ENCODE measurements around the gene COL4A3.

GRCh38 chr2:227153307-227153706, 11.1 kb upstream of the COL4A3 start:
- TF ChIP-seq CTCF (conservative IDR thresholded peaks at IDR 0.05 in 1 of 2, IDR thresholded peaks at IDR 0.05 in 1 of 2; ENCODE audit: extremely low read depth in 1 of 2, insufficient read depth in 1 of 2, low read depth in 1 of 2, low read length in 2 of 2) (no peak), EZH2 (IDR thresholded peaks at IDR 0.05; ENCODE audit: borderline replicate concordance, low read length) (no peak)
